GM23338 (cell line): Measurements from ENCODE around the gene CABS1. TPM values are rescaled to one million over a fixed set of nuclear protein-coding genes. Genes with fewer than 3 reads are reported as not detected.

Source experiments
- ATAC-seq: fragments of 200-7000 bp; cut with Tn5 transposase; 3 replicates; pipeline ENCODE4 v1.9.1; 2020
- DNase-seq: peaks from one replicate; pipeline ENCODE4 v3.0.0-alpha.2; 2015; ENCODE audit warnings: low spot score
- H2AFZ ChIP-seq: fragments of 200-600 bp; sonication (generic); 2 replicates; pipeline ENCODE4 v1.8.0; 2016; ENCODE audit warnings: antibody characterized with exemption, mild to moderate bottlenecking, moderate library complexity
- H3F3A ChIP-seq: fragments of 200-600 bp; sonication (generic); replicated peaks from 2 replicates; pipeline ENCODE4 v1.8.0; 2017; ENCODE audit warnings: antibody characterized with exemption, mixed run types, low read depth
- H3K27ac ChIP-seq: fragments of 200-600 bp; sonication (generic); 2 replicates; pipeline ENCODE4 v1.6.1; 2016; ENCODE audit warnings: low read depth
- H3K27me3 ChIP-seq: fragments of 200-600 bp; sonication (generic); 2 replicates; pipeline ENCODE4 v1.8.0; 2016; ENCODE audit warnings: mild to moderate bottlenecking, mixed run types, moderate library complexity; ENCODE audit not compliant: insufficient read depth
- H3K36me3 ChIP-seq: fragments of 200-600 bp; sonication (generic); 2 replicates; pipeline ENCODE4 v1.8.0; 2016; ENCODE audit warnings: mild to moderate bottlenecking; ENCODE audit not compliant: insufficient read depth
- H3K4me1 ChIP-seq: fragments of 200-600 bp; sonication (generic); 2 replicates; pipeline ENCODE4 v1.8.0; 2016; ENCODE audit warnings: mild to moderate bottlenecking, moderate library complexity; ENCODE audit not compliant: insufficient read depth
- H3K4me2 ChIP-seq: fragments of 200-600 bp; sonication (generic); 2 replicates; pipeline ENCODE4 v1.7.1; 2017; ENCODE audit warnings: mixed run types
- H3K4me3 ChIP-seq: fragments of 200-600 bp; sonication (generic); 2 replicates; pipeline ENCODE4 v1.6.1; 2016; ENCODE audit warnings: mixed run types
- H3K79me2 ChIP-seq: fragments of 200-600 bp; sonication (generic); replicated peaks from 2 replicates; pipeline ENCODE4 v1.8.0; 2017; ENCODE audit warnings: mild to moderate bottlenecking; ENCODE audit not compliant: insufficient read depth
- H3K9me2 ChIP-seq: fragments of 200-600 bp; sonication (generic); 2 replicates; pipeline ENCODE4 v1.8.0; 2017; ENCODE audit not compliant: insufficient read depth
- H4K20me1 ChIP-seq: fragments of 200-600 bp; sonication (generic); replicated peaks from 2 replicates; pipeline ENCODE4 v1.8.0; 2017; ENCODE audit warnings: mild to moderate bottlenecking; ENCODE audit not compliant: insufficient read depth
- H3K27ac Mint-ChIP-seq: 2 replicates; pipeline ENCODE4 v1.8.0; 2020; ENCODE audit warnings: inconsistent platforms, mild to moderate bottlenecking, moderate library complexity, mixed read lengths
- H3K27me3 Mint-ChIP-seq: 3 replicates; pipeline ENCODE4 v1.8.0; 2022; ENCODE audit warnings: low read depth, mild to moderate bottlenecking, moderate library complexity, mixed read lengths, inconsistent platforms; ENCODE audit not compliant: insufficient read depth, poor library complexity
- H3K36me3 Mint-ChIP-seq: 3 replicates; pipeline ENCODE4 v1.8.0; 2021; ENCODE audit warnings: low read depth, mild to moderate bottlenecking, inconsistent platforms, moderate library complexity, mixed read lengths
- H3K4me1 Mint-ChIP-seq: 3 replicates; pipeline ENCODE4 v1.8.0; 2020; ENCODE audit warnings: mild to moderate bottlenecking, inconsistent platforms, mixed read lengths
- H3K4me3 Mint-ChIP-seq: 3 replicates; pipeline ENCODE4 v1.8.0; 2021; ENCODE audit warnings: moderate library complexity, mild to moderate bottlenecking, inconsistent platforms, mixed read lengths
- H3K9me3 Mint-ChIP-seq: 3 replicates; pipeline ENCODE4 v1.8.0; 2020; ENCODE audit warnings: moderate library complexity, mild to moderate bottlenecking, inconsistent platforms, mixed read lengths
- CREB1 ChIP-seq: fragments of 250-450 bp; sonication (Bioruptor Pico); IDR thresholded peaks from 2 replicates; pipeline ENCODE4 v1.5.0; 2020; ENCODE audit warnings: low read depth, mild to moderate bottlenecking, moderate library complexity
- EZH2 ChIP-seq: fragments of 200-600 bp; sonication (generic); IDR thresholded peaks from one replicate; pipeline ENCODE4 v1.8.0; 2017; ENCODE audit warnings: antibody characterized with exemption, mild to moderate bottlenecking, low read depth; ENCODE audit not compliant: unreplicated experiment
- EZH2phosphoT487 ChIP-seq: fragments of 200-600 bp; sonication (generic); IDR thresholded peaks from one replicate; pipeline ENCODE4 v1.8.1; 2018; ENCODE audit warnings: antibody characterized with exemption; ENCODE audit not compliant: unreplicated experiment
- JUNB ChIP-seq: IDR thresholded peaks from one replicate; pipeline ENCODE4 v1.6.1; 2016; ENCODE audit warnings: antibody characterized with exemption; ENCODE audit not compliant: unreplicated experiment
- POLR2AphosphoS5 ChIP-seq: IDR thresholded peaks from 2 replicates; pipeline ENCODE4 v1.6.1; 2016; ENCODE audit warnings: antibody characterized with exemption, low read depth
- STAT1 ChIP-seq: IDR thresholded peaks from one replicate; pipeline ENCODE4 v1.6.1; 2016; ENCODE audit warnings: antibody characterized with exemption; ENCODE audit not compliant: unreplicated experiment
- ZNF114 ChIP-seq: fragments of 250-450 bp; sonication (Bioruptor Pico); IDR thresholded peaks from 2 replicates; pipeline ENCODE4 v1.5.0; 2020; ENCODE audit warnings: mild to moderate bottlenecking, moderate library complexity
- ZNF331 ChIP-seq: fragments of 250-450 bp; sonication (Bioruptor Pico); IDR thresholded peaks from 2 replicates; pipeline ENCODE4 v1.5.0; 2020; ENCODE audit warnings: low read depth, mild to moderate bottlenecking, moderate library complexity
- polyA plus RNA-seq: library from polyadenylated mRNA; unstranded; fragments of >200 nt; fragmentation: Nextera tagmentation; extraction: Ambion mirVana; gene quantifications from 2 replicates; pipeline ENCODE4 v1.2.1, GENCODE V29; 2016
- total RNA-seq: library from RNA; depleted of rRNA; stranded (reverse); fragments of >200 nt; shearing (Covaris generic); gene quantifications from 2 replicates; pipeline ENCODE4 v1.2.3, GENCODE V29; 2014
- TF ChIP-seq, protein P1 (sequence below): IDR thresholded peaks from 2 replicates; pipeline ENCODE4 v1.6.1; 2016; ENCODE audit warnings: antibody characterized with exemption
- TF ChIP-seq, protein P2 (sequence below): IDR thresholded peaks from one replicate; pipeline ENCODE4 v1.6.1; 2018; ENCODE audit warnings: antibody characterized with exemption; ENCODE audit not compliant: unreplicated experiment
- TF ChIP-seq, protein P3 (sequence below), 2 experiments: fragments of 200-600 bp in 1 of 2; sonication (generic) in 1 of 2; conservative IDR thresholded peaks; 2 replicates each; pipeline versions ENCODE4 v1.5.1 to v1.6.1; 2016 to 2017; ENCODE audit warnings: antibody characterized with exemption in 2 of 2, low read depth in 2 of 2, mild to moderate bottlenecking in 2 of 2, moderate library complexity in 1 of 2

The CABS1 gene
- total and polyA plus RNA-seq, 2 experiments from 2014 or later, result not detected

DNA sequence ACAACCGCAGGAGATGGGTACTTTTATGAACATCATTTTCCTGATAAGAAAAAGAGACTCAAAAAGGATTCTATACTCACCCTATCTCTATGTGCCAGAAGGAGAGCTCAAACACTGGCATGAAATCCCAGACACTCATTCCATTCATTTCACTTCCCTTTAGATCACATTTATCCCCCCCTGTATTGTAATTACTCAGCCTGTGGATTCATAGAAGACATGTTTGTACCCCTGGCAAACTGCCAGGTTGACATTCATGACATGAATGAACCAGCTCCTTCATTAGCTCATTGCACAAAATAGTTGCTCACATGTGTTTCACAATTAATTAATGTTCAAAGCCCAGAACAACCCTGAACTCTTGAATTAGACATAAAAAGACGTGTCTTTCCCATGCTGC is 30.7 kb downstream of the CABS1 start (continued):
- TF ChIP-seq JUNB, result no peak
- TF ChIP-seq, protein P1, sequence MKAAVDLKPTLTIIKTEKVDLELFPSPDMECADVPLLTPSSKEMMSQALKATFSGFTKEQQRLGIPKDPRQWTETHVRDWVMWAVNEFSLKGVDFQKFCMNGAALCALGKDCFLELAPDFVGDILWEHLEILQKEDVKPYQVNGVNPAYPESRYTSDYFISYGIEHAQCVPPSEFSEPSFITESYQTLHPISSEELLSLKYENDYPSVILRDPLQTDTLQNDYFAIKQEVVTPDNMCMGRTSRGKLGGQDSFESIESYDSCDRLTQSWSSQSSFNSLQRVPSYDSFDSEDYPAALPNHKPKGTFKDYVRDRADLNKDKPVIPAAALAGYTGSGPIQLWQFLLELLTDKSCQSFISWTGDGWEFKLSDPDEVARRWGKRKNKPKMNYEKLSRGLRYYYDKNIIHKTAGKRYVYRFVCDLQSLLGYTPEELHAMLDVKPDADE, result no peak
- TF ChIP-seq EZH2phosphoT487, result no peak
- TF ChIP-seq, protein P2, sequence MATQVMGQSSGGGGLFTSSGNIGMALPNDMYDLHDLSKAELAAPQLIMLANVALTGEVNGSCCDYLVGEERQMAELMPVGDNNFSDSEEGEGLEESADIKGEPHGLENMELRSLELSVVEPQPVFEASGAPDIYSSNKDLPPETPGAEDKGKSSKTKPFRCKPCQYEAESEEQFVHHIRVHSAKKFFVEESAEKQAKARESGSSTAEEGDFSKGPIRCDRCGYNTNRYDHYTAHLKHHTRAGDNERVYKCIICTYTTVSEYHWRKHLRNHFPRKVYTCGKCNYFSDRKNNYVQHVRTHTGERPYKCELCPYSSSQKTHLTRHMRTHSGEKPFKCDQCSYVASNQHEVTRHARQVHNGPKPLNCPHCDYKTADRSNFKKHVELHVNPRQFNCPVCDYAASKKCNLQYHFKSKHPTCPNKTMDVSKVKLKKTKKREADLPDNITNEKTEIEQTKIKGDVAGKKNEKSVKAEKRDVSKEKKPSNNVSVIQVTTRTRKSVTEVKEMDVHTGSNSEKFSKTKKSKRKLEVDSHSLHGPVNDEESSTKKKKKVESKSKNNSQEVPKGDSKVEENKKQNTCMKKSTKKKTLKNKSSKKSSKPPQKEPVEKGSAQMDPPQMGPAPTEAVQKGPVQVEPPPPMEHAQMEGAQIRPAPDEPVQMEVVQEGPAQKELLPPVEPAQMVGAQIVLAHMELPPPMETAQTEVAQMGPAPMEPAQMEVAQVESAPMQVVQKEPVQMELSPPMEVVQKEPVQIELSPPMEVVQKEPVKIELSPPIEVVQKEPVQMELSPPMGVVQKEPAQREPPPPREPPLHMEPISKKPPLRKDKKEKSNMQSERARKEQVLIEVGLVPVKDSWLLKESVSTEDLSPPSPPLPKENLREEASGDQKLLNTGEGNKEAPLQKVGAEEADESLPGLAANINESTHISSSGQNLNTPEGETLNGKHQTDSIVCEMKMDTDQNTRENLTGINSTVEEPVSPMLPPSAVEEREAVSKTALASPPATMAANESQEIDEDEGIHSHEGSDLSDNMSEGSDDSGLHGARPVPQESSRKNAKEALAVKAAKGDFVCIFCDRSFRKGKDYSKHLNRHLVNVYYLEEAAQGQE, result no peak
- no peak for TF ChIP-seq CREB1 (CRISPR knock-in tag)
- no peak for TF ChIP-seq STAT1
- TF ChIP-seq ZNF114 (CRISPR knock-in tag), result no peak
- no peak for TF ChIP-seq EZH2
- TF ChIP-seq POLR2AphosphoS5, result no peak
- TF ChIP-seq ZNF331, result no peak
- TF ChIP-seq, protein P3, sequence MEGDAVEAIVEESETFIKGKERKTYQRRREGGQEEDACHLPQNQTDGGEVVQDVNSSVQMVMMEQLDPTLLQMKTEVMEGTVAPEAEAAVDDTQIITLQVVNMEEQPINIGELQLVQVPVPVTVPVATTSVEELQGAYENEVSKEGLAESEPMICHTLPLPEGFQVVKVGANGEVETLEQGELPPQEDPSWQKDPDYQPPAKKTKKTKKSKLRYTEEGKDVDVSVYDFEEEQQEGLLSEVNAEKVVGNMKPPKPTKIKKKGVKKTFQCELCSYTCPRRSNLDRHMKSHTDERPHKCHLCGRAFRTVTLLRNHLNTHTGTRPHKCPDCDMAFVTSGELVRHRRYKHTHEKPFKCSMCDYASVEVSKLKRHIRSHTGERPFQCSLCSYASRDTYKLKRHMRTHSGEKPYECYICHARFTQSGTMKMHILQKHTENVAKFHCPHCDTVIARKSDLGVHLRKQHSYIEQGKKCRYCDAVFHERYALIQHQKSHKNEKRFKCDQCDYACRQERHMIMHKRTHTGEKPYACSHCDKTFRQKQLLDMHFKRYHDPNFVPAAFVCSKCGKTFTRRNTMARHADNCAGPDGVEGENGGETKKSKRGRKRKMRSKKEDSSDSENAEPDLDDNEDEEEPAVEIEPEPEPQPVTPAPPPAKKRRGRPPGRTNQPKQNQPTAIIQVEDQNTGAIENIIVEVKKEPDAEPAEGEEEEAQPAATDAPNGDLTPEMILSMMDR (conservative IDR thresholded peaks at IDR 0.05; ENCODE audit: low read depth in 2 of 2), result no peak

DNA sequence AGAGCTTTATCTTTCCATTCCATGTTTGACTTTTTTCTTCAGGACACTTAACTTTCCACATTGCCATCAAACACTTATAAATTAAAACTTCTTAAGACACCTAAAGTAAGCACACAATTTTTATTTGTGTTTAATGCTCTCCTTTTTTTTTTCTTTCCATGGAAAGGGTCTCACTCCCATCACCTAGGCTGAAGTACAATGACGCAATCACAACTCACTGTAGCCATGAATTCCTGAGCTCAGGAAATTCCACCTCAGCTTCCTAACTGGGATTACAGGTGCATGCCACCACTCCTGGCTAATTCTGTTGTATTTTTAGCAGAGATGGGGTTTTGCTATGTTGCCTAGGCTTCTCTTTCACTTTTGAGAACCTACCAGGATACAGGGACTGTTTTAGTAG is 33.0 kb downstream of the CABS1 start:
- H3K27me3 Mint-ChIP-seq, result no peaks in the 10 kb centered on the region
- Histone ChIP-seq H3K27ac (no peak overlapping the region), H3K27me3 (no peaks in the 10 kb centered on the region), H2AFZ (no peak overlapping the region), H3F3A (no peaks in the 10 kb centered on the region), H3K9me2 (no peaks in the 10 kb centered on the region; the same call in 1 of the 2 replicates), H3K79me2 (no peaks in the 10 kb centered on the region), H4K20me1 (no peaks in the 10 kb centered on the region), H3K36me3 (no peaks in the 10 kb centered on the region), H3K4me1 (no peaks in the 10 kb centered on the region), H3K4me3 (no peak overlapping the region), H3K4me2 (no peak overlapping the region)
- H3K27ac Mint-ChIP-seq, result no peak overlapping the region
- ATAC-seq (no peak), DNase-seq (peak; percentile 40)
- no peak overlapping the region for H3K4me3 Mint-ChIP-seq
- H3K36me3 Mint-ChIP-seq, result no peaks in the 10 kb centered on the region
- no peaks in the 10 kb centered on the region; the same call in 2 of the 3 replicates for H3K4me1 Mint-ChIP-seq
- H3K9me3 Mint-ChIP-seq, result peaks cover 3% of the 10 kb centered on the region; the same call in 2 of the 3 replicates
- TF ChIP-seq EZH2 (no peak), JUNB (no peak), POLR2AphosphoS5 (no peak), STAT1 (no peak), EZH2phosphoT487 (no peak), ZNF331 (no peak)
